Upper lobe of left lung (tissue), 6 donors: ENCODE data around the gene GPR141. TPM values are rescaled to one million over a fixed set of nuclear protein-coding genes. Genes with fewer than 3 reads are reported as not detected.

Experiments used
- ATAC-seq, 2 donors: fragments of 200-7000 bp; cut with Tn5 transposase; one replicate each; pipeline ENCODE4 v1.9.1; 2022; ENCODE audit warnings: mild to moderate bottlenecking in 2 of 2, moderate library complexity in 2 of 2; ENCODE audit not compliant: low FRiP score in 2 of 2
- DNase-seq, 2 donors: peaks; one replicate each; pipeline ENCODE4 v3.0.0-alpha.2; 2019 to 2020
- H3K27ac ChIP-seq, 4 donors: fragments of 200-600 bp; sonication (generic); one replicate each; pipeline ENCODE4 v1.5.1; 2016 to 2019
- H3K27me3 ChIP-seq, 4 donors: fragments of 200-600 bp; sonication (generic); one replicate each; pipeline ENCODE4 v1.5.1; 2017 to 2019
- H3K36me3 ChIP-seq, 4 donors: fragments of 200-600 bp; sonication (generic); one replicate each; pipeline ENCODE4 v1.5.1; 2016 to 2019
- H3K4me1 ChIP-seq, 4 donors: fragments of 200-600 bp; sonication (generic); one replicate each; pipeline ENCODE4 v1.5.1; 2018 to 2019
- H3K4me3 ChIP-seq, 4 donors: fragments of 200-600 bp; sonication (generic); one replicate each; pipeline ENCODE4 v1.5.1; 2017 to 2019; ENCODE audit warnings: mild to moderate bottlenecking in 2 of 4, moderate library complexity in 1 of 4
- H3K9me3 ChIP-seq, 4 donors: fragments of 200-600 bp; sonication (generic); one replicate each; pipeline ENCODE4 v1.5.1; 2018 to 2019
- CTCF ChIP-seq, 6 experiments: fragments of 450-650 bp in 4 of 6; fragments of 200-600 bp in 2 of 6; sonication (generic) in 2 of 6; IDR thresholded peaks; one replicate each; pipeline ENCODE4 v1.5.1; 2016 to 2019; ENCODE audit warnings: antibody characterized with exemption in 6 of 6
- EP300 ChIP-seq, 4 donors: sonication (generic); formaldehyde crosslinking; IDR thresholded peaks; one replicate each; pipeline ENCODE4 v1.5.1; 2017; ENCODE audit warnings: antibody characterized with exemption in 4 of 4, control low read depth in 2 of 4
- POLR2A ChIP-seq, 4 donors: fragments of 450-650 bp; IDR thresholded peaks; one replicate each; pipeline ENCODE4 v1.5.1; 2016 to 2017; ENCODE audit warnings: antibody characterized with exemption in 4 of 4, mild to moderate bottlenecking in 2 of 4
- POLR2AphosphoS5 ChIP-seq, 2 donors: sonication (generic); formaldehyde crosslinking; IDR thresholded peaks; one replicate each; pipeline ENCODE4 v1.5.1; 2017; ENCODE audit warnings: antibody characterized with exemption in 2 of 2
- WGBS, 2 donors: methylation state at CpG; one replicate each; pipeline ENCODE4 v1.1.5; 2017 to 2018; 5-methylcytosine and 5-hydroxymethylcytosine counted together
- total RNA-seq, 6 donors: library from RNA; depleted of rRNA in 4 of 6; stranded (reverse); fragments of >200 nt in 4 of 6; gene quantifications; one replicate each; pipeline versions ENCODE4 v1.1.0 to v1.2.1, GENCODE V29; 2016 to 2021
- donor health status: DM: no; HTN: no; CAD: no; lungs with moderate emphysema.
- donor health status: DM: no; HTN: yes; CAD: no; lungs with severe emphysema.

The GPR141 gene
- 1 to 10 TPM in 5 of 6 donors, not detected in 1; 1.4 to 4.4 (median 3.9) TPM for total RNA-seq

GRCh38 chr7:37683246-37684120 is at the start of gene GPR141:
Gene GPR141, plus strand, starts transcription at chr7:37683766. Its CDS starts 56,628 bp downstream, at chr7:37740394.
- H3K27me3 ChIP-seq: no peaks in the 10 kb centered on the region
- peak within 1 kb of the TSS in 3 of 4 donors; percentile 37 to 63 (median 51) for H3K27ac ChIP-seq
- no peaks in the 10 kb centered on the region for H3K36me3 ChIP-seq
- no peaks in the 10 kb centered on the region for H3K9me3 ChIP-seq
- TF ChIP-seq EP300 (IDR thresholded peaks at IDR 0.05): no peak
- TF ChIP-seq CTCF (IDR thresholded peaks at IDR 0.05): no peak
- no peak for TF ChIP-seq POLR2A (IDR thresholded peaks at IDR 0.05)
- TF ChIP-seq POLR2AphosphoS5 (IDR thresholded peaks at IDR 0.05): no peak
- peak in 1 of 2 donors; percentile 57 for DNase-seq
- H3K4me1 ChIP-seq: peaks cover 0 to 13% (median 6%) of the 10 kb centered on the region in 4 donors
- WGBS, 2 donors: 46 to 55% methylated on average over 2 of the region's 2 CpGs
- peak in 1 of 2 donors; percentile 50 for ATAC-seq
- peak within 1 kb of the TSS in 1 of 4 donors; percentile 28 for H3K4me3 ChIP-seq

- TF ChIP-seq POLR2AphosphoS5 (IDR thresholded peaks at IDR 0.05): no peak
- TF ChIP-seq EP300 (IDR thresholded peaks at IDR 0.05): no peak
- no peak for TF ChIP-seq POLR2A (IDR thresholded peaks at IDR 0.05)
- TF ChIP-seq CTCF (IDR thresholded peaks at IDR 0.05): no peak
- no peaks in the 10 kb centered on the region for H3K36me3 ChIP-seq
- DNase-seq: no peak
- no peaks in the 10 kb centered on the region for H3K27me3 ChIP-seq
- ATAC-seq: peak in 1 of 2 donors; percentile 32
- H3K4me3 ChIP-seq: no peak overlapping the region
- no peaks in the 10 kb centered on the region for H3K4me1 ChIP-seq
- no peak overlapping the region for H3K27ac ChIP-seq
- H3K9me3 ChIP-seq: peaks cover 0 to 10% (median 0%) of the 10 kb centered on the region in 4 donors
Observed at GRCh38 chr7:37635346-37635745, 48.2 kb upstream of the GPR141 start.

GRCh38 chr7:37642028-37642540 is 41.5 kb upstream of the GPR141 start:
- H3K9me3 ChIP-seq: peaks cover 0 to 3% (median 0%) of the 10 kb centered on the region in 4 donors
- 90% methylated on average over 6 of the region's 6 CpGs; no CpG with 5 or more reads in 1 of the 2 donors for WGBS, 2 donors
- DNase-seq (no peak), ATAC-seq (no peak)
- no peak overlapping the region for H3K4me3 ChIP-seq
- TF ChIP-seq CTCF (IDR thresholded peaks at IDR 0.05) (no peak), EP300 (IDR thresholded peaks at IDR 0.05) (no peak), POLR2AphosphoS5 (IDR thresholded peaks at IDR 0.05) (no peak), POLR2A (IDR thresholded peaks at IDR 0.05) (no peak)
- H3K4me1 ChIP-seq: peaks cover 0 to 5% (median 2%) of the 10 kb centered on the region in 4 donors
- H3K27me3 ChIP-seq: no peaks in the 10 kb centered on the region
- H3K27ac ChIP-seq: no peak overlapping the region
- no peaks in the 10 kb centered on the region for H3K36me3 ChIP-seq

DNA sequence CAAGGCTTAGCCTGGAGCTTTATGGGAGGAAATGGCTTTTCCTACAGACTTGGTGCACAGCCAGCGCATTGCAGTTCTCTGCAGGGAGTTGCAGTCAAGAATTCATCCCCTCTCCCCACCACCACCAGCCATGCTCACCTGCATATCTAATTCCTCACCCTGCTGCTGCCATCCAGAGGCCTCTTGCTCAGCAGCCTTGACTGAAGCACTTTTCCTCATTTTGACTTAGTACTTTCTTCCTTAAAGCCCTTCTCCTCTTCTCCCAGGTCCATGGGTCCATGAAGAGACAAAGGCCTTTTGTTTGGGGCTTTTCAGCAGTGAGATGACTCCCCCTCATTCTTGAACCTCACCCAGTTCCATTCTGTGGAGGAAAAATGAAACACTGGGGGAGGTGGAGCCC is 39.7 kb upstream of the GPR141 start:
- TF ChIP-seq EP300 (IDR thresholded peaks at IDR 0.05) (no peak), CTCF (IDR thresholded peaks at IDR 0.05) (no peak), POLR2AphosphoS5 (IDR thresholded peaks at IDR 0.05) (no peak), POLR2A (IDR thresholded peaks at IDR 0.05) (no peak)
- Histone ChIP-seq H3K27ac (no peak overlapping the region), H3K4me1 (peaks cover 0 to 5% (median 2%) of the 10 kb centered on the region in 4 donors), H3K9me3 (no peaks in the 10 kb centered on the region), H3K27me3 (no peaks in the 10 kb centered on the region), H3K4me3 (no peak overlapping the region), H3K36me3 (no peaks in the 10 kb centered on the region)
- DNase-seq: no peak
- ATAC-seq: no peak
- 83 to 90% methylated on average over 1 of the region's 1 CpG for WGBS, 2 donors
